ENCODE results near the gene ATRN.

DNA sequence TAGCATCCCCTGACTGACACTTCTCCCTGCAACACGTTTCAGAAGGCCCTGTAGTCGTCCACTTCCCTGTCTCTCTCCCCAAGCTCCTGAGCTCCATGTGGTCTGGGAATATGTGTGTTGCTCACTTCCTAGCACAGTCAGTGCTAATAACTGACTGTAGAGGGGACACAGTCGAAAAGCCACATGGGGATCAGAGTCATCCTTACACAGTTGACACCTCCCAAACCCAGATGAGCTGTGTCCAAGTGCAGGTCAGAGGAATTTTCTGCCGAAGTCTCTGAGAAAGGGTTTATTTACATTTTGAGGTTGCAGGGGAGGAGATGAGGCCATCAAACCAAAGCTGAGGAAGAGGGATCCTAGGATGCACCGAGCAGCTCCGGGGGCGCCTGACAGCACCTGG lies 214.5 kb downstream of the ATRN start:
- TF ChIP-seq, protein P1, sequence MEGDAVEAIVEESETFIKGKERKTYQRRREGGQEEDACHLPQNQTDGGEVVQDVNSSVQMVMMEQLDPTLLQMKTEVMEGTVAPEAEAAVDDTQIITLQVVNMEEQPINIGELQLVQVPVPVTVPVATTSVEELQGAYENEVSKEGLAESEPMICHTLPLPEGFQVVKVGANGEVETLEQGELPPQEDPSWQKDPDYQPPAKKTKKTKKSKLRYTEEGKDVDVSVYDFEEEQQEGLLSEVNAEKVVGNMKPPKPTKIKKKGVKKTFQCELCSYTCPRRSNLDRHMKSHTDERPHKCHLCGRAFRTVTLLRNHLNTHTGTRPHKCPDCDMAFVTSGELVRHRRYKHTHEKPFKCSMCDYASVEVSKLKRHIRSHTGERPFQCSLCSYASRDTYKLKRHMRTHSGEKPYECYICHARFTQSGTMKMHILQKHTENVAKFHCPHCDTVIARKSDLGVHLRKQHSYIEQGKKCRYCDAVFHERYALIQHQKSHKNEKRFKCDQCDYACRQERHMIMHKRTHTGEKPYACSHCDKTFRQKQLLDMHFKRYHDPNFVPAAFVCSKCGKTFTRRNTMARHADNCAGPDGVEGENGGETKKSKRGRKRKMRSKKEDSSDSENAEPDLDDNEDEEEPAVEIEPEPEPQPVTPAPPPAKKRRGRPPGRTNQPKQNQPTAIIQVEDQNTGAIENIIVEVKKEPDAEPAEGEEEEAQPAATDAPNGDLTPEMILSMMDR (conservative IDR thresholded peaks at IDR 0.05; ENCODE audit: low read length), result no peak
- TF ChIP-seq EZH2phosphoT487 (IDR thresholded peaks at IDR 0.05; ENCODE audit: borderline replicate concordance), result no peak

Measured in Loucy (cell line).